Parathyroid adenoma (tissue), 2 donors: ENCODE measurements around the gene HACE1.
"Not testable (repeated sequence)": the region's sequence is repeated elsewhere in the genome, so short reads cannot be mapped to it uniquely, and the experiment has no call there.

ENCODE experiments used
- H2AFZ ChIP-seq: fragments of 300-600 bp; sonication (generic); one replicate; pipeline ENCODE4 v1.7.0; 2017; ENCODE audit warnings: antibody characterized with exemption, mild to moderate bottlenecking
- H3K27ac ChIP-seq: fragments of 300-600 bp; sonication (generic); one replicate; pipeline ENCODE4 v1.7.0; 2017
- H3K27me3 ChIP-seq: fragments of 300-600 bp; sonication (generic); one replicate; pipeline ENCODE4 v1.7.0; 2017; ENCODE audit warnings: low read length; ENCODE audit not compliant: control insufficient read depth, insufficient read depth
- H3K36me3 ChIP-seq: fragments of 300-600 bp; sonication (generic); one replicate; pipeline ENCODE4 v1.7.0; 2017; ENCODE audit warnings: low read length; ENCODE audit not compliant: control insufficient read depth, insufficient read depth
- H3K4me1 ChIP-seq: fragments of 300-600 bp; sonication (generic); one replicate; pipeline ENCODE4 v1.7.0; 2017; ENCODE audit warnings: control low read depth
- H3K4me2 ChIP-seq: fragments of 300-600 bp; sonication (generic); one replicate; pipeline ENCODE4 v1.7.0; 2017; ENCODE audit warnings: low read length
- H3K4me3 ChIP-seq: fragments of 300-600 bp; sonication (generic); one replicate; pipeline ENCODE4 v1.7.0; 2017; ENCODE audit warnings: low read depth, low read length
- H3K79me2 ChIP-seq: fragments of 300-600 bp; sonication (generic); one replicate; pipeline ENCODE4 v1.7.0; 2017; ENCODE audit warnings: control low read depth
- H3K9ac ChIP-seq: fragments of 300-600 bp; sonication (generic); one replicate; pipeline ENCODE4 v1.7.0; 2017; ENCODE audit warnings: mild to moderate bottlenecking
- H3K9me3 ChIP-seq: fragments of 300-600 bp; sonication (generic); one replicate; pipeline ENCODE4 v1.7.0; 2017; ENCODE audit warnings: low read length; ENCODE audit not compliant: control insufficient read depth
- TF ChIP-seq, protein P1 (sequence below): fragments of 300-600 bp; sonication (generic); IDR thresholded peaks from one replicate; pipeline ENCODE4 v1.7.0; 2017; ENCODE audit warnings: antibody characterized with exemption, mild to moderate bottlenecking
- donor health status: primary hyperparathyroidism.

HACE1 gene

DNA sequence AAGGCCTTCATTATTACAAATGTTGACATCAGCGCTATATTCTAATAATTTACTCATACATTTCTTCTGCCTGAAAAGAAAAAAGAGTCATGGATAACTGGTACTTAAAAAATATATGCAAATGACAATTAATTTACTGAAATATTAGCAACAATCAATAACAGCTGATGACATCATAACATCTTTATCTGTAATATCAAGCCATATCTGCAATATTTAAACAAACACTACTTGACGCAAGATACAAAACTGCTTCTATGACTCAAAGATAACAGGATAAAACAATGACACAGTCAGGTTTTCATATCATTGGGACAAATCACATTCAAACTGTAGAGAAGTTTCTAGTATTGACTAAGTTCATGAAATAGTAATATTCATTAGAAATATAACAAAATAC lies 16.5 kb downstream of the HACE1 start:
- no peaks in the 10 kb centered on the region for H3K79me2 ChIP-seq
- no peak overlapping the region for H3K27ac ChIP-seq
- no peak overlapping the region for H3K4me2 ChIP-seq
- no peaks in the 10 kb centered on the region for H3K4me1 ChIP-seq
- H3K36me3 ChIP-seq, result no peaks in the 10 kb centered on the region
- H3K4me3 ChIP-seq, result no peak overlapping the region
- TF ChIP-seq, protein P1, sequence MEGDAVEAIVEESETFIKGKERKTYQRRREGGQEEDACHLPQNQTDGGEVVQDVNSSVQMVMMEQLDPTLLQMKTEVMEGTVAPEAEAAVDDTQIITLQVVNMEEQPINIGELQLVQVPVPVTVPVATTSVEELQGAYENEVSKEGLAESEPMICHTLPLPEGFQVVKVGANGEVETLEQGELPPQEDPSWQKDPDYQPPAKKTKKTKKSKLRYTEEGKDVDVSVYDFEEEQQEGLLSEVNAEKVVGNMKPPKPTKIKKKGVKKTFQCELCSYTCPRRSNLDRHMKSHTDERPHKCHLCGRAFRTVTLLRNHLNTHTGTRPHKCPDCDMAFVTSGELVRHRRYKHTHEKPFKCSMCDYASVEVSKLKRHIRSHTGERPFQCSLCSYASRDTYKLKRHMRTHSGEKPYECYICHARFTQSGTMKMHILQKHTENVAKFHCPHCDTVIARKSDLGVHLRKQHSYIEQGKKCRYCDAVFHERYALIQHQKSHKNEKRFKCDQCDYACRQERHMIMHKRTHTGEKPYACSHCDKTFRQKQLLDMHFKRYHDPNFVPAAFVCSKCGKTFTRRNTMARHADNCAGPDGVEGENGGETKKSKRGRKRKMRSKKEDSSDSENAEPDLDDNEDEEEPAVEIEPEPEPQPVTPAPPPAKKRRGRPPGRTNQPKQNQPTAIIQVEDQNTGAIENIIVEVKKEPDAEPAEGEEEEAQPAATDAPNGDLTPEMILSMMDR, result no peak
- H2AFZ ChIP-seq, result no peak overlapping the region
- no peaks in the 10 kb centered on the region for H3K27me3 ChIP-seq
- no peaks in the 10 kb centered on the region for H3K9me3 ChIP-seq
- no peak overlapping the region for H3K9ac ChIP-seq

DNA sequence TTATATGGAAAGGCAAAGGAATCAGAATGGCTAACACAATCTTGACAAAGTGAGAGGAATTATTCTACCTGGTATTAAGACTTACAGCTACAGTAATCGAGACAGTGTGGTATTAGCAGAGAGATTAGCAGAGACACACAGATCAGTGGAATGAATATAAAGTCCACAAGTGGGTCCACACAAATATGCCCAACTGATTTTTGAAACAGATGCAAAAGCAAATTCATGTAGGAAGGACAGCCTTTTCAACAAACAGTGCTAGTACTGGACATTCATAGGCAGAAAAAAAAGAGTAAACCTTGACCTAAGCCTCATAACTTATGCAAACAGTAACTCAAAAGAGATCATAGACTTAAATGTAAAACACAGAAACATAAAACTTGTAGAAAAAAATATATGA lies 22.6 kb downstream of the HACE1 start:
- Histone ChIP-seq H3K9ac (no peak overlapping the region), H3K36me3 (no peaks in the 10 kb centered on the region), H3K27me3 (no peaks in the 10 kb centered on the region), H3K9me3 (no peaks in the 10 kb centered on the region), H3K4me1 (no peaks in the 10 kb centered on the region), H3K27ac (no peak overlapping the region), H2AFZ (no peak overlapping the region), H3K4me2 (no peak overlapping the region), H3K79me2 (peaks cover 3% of the 10 kb centered on the region), H3K4me3 (no peak overlapping the region)
- TF ChIP-seq, protein P1, result no peak

DNA sequence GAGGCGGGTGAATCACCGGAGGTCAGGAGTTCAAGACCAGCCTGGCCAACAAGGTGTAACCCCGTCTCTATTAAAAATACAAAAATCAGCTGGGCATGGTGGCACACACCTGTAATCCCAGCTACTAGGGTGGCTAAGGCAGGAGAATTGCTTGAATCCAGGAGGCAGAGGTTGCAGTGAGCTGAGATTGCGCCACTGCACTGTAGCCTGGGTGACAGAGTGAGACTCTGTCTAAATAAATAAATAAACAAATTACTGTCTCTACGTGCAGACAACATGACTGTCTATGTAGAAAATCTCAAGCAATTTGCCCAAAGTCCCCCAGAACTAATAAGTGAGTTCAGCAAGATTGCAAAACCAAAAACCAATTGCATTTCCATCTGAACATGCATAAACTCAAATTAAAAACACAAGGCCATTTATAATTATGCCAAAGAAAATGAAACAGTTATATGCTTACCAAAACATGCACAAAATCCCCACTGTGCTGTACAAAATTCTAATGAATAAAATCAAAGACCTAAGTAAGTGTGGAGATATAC lies 23.2 kb downstream of the HACE1 start:
- not testable (repeated sequence) for H3K27ac ChIP-seq, H2AFZ ChIP-seq, H3K36me3 ChIP-seq

DNA sequence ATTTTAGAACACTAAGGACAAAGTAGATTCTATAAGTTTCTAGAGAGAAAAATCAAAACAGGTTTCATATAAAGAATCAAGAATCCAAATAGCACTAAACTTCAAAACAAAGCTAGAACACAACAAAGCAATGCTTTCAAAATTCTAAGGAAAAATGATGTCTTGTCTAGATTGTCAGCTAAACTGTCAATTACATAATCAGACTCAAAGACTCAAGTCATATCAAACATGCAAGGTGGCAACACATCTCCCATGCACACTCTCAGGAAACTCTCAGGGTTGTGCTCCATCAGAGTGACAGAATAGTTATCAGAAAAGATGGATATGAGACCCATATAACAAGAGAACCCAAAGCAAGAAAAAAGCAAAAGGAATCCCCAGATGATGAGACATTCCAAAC lies 23.9 kb downstream of the HACE1 start:
- TF ChIP-seq, protein P1, result no peak

More for the DNA sequence above, 23.2 kb downstream of the HACE1 start:
- H3K4me2 ChIP-seq, H3K79me2 ChIP-seq, H3K9ac ChIP-seq, H3K4me1 ChIP-seq, H3K9me3 ChIP-seq, H3K4me3 ChIP-seq, H3K27me3 ChIP-seq: not testable (repeated sequence)

DNA sequence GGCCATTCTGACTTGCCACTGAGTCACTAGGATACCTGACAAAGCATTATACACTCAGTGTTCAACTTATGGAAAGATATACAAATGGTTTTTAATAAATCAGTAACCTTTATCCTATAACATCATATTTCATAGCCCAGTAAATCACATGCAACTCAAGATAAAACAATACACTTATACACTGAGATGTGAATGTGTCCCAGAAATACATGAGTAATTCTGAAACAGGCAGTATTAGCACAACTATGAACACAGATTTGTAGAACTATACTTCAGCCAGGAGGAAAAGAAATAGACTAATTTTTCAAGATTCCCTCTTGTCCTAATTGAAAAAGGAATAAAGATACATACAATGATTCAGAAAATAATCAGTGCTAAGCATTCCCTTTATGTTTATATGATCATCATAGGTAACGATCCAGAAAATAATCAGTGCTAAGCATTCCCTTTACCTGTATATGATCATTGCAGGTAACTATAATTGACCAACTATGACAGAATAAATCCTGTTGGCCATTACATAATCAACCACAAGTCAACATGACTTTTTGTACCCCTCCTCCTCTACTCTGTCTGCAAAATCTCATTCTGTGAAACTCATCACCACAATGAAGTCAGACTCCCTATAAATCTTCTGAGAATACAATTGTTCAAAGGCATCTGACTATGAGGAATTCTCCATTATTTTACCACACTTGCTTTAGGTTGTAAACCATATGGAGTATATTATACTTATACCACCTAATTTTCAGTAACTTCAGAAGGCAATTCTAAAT lies 30.3 kb downstream of the HACE1 start:
- no peaks in the 10 kb centered on the region for H3K36me3 ChIP-seq
- no peak overlapping the region for H3K4me3 ChIP-seq
- no peak overlapping the region for H2AFZ ChIP-seq
- H3K4me1 ChIP-seq, result no peaks in the 10 kb centered on the region
- peaks cover 3% of the 10 kb centered on the region for H3K79me2 ChIP-seq
- TF ChIP-seq, protein P1, result no peak
- H3K9me3 ChIP-seq, result no peaks in the 10 kb centered on the region
- H3K9ac ChIP-seq, result no peak overlapping the region
- no peak overlapping the region for H3K27ac ChIP-seq
- no peak overlapping the region for H3K4me2 ChIP-seq
- no peaks in the 10 kb centered on the region for H3K27me3 ChIP-seq

More for the DNA sequence above, 23.9 kb downstream of the HACE1 start:
- no peaks in the 10 kb centered on the region for H3K4me1 ChIP-seq
- no peak overlapping the region for H3K4me2 ChIP-seq
- peaks cover 3% of the 10 kb centered on the region for H3K79me2 ChIP-seq
- no peaks in the 10 kb centered on the region for H3K27me3 ChIP-seq
- H3K36me3 ChIP-seq, result no peaks in the 10 kb centered on the region
- no peak overlapping the region for H3K4me3 ChIP-seq
- no peak overlapping the region for H3K27ac ChIP-seq
- no peaks in the 10 kb centered on the region for H3K9me3 ChIP-seq
- no peak overlapping the region for H3K9ac ChIP-seq
- no peak overlapping the region for H2AFZ ChIP-seq
